HEK293 (cell line): ENCODE data around the gene NRF1.
A peak's percentile ranks its signal among the peaks of the same experiment; 100 is the strongest.

ENCODE experiments used
- CTCF ChIA-PET: fragments of 350-600 bp; formaldehyde crosslinking; extraction: SDS; loops from one replicate; lab custom pipeline; 2021; ENCODE audit warnings: antibody characterized with exemption; lab: Yijun Ruan, JAX
- POLR2A ChIA-PET: fragments of 300-600 bp; formaldehyde crosslinking; extraction: SDS; loops from one replicate; lab custom pipeline; 2020; ENCODE audit warnings: antibody characterized with exemption, inconsistent platforms; lab: Yijun Ruan, JAX
- H3K27ac ChIP-seq: fragments of 200-500 bp; sonication (Bioruptor generic); 2 replicates; pipeline ENCODE4 v1.5.1; 2014; ENCODE audit warnings: low read depth, low read length, control low read depth, inconsistent platforms; ENCODE audit errors: extremely low read depth
- H3K36me3 ChIP-seq, 2 experiments: fragments of 200-500 bp in 1 of 2; sonication (Bioruptor generic) in 1 of 2; 1 replicate in 1 of 2; 2 replicates in 1 of 2; pipeline ENCODE4 v1.5.1; 2014 to 2017; ENCODE audit warnings: inconsistent platforms in 2 of 2, low read length in 2 of 2; ENCODE audit not compliant: control insufficient read depth in 2 of 2, insufficient read depth in 1 of 2
- H3K4me1 ChIP-seq: fragments of 200-500 bp; sonication (Bioruptor generic); 2 replicates; pipeline ENCODE4 v1.5.1; 2014; ENCODE audit warnings: mild to moderate bottlenecking, low read length, inconsistent platforms; ENCODE audit not compliant: control insufficient read depth, insufficient read depth
- H3K4me3 ChIP-seq: 2 replicates; pipeline ENCODE4 v1.5.1; 2011; ENCODE audit warnings: low read depth, mild to moderate bottlenecking, control low read depth, low read length, moderate library complexity
- H3K9me3 ChIP-seq: fragments of 200-500 bp; sonication (Bioruptor generic); 2 replicates; pipeline ENCODE4 v1.5.1; 2014; ENCODE audit warnings: low read depth, low read length, inconsistent platforms; ENCODE audit not compliant: control insufficient read depth, insufficient read depth
- KLF16 ChIP-seq: fragments of 450-650 bp; formaldehyde crosslinking; IDR thresholded peaks from 2 replicates; pipeline ENCODE4 v1.5.1; 2017; ENCODE audit warnings: missing biosample characterization, missing genetic modification characterization
- PRDM1 ChIP-seq: fragments of 450-650 bp; formaldehyde crosslinking; IDR thresholded peaks from 2 replicates; pipeline ENCODE4; 2016; ENCODE audit warnings: missing biosample characterization, missing genetic modification characterization
- PRDM10 ChIP-seq: fragments of 450-650 bp; formaldehyde crosslinking; IDR thresholded peaks from 2 replicates; pipeline ENCODE4 v1.5.1; 2016; ENCODE audit warnings: missing biosample characterization, missing genetic modification characterization
- PRDM4 ChIP-seq: fragments of 450-650 bp; formaldehyde crosslinking; IDR thresholded peaks from 2 replicates; pipeline ENCODE4 v1.5.1; 2017; ENCODE audit warnings: missing biosample characterization, missing genetic modification characterization
- PRDM6 ChIP-seq: fragments of 450-650 bp; formaldehyde crosslinking; IDR thresholded peaks from 2 replicates; pipeline ENCODE4 v1.5.1; 2017; ENCODE audit warnings: missing biosample characterization, missing genetic modification characterization
- SCRT2 ChIP-seq: fragments of 450-650 bp; formaldehyde crosslinking; IDR thresholded peaks from 2 replicates; pipeline ENCODE4 v1.5.1; 2016; ENCODE audit warnings: missing biosample characterization, missing genetic modification characterization
- ZBTB49 ChIP-seq: fragments of 450-650 bp; formaldehyde crosslinking; IDR thresholded peaks from 2 replicates; pipeline ENCODE4 v1.5.1; 2016; ENCODE audit warnings: missing biosample characterization, missing genetic modification characterization, low read depth
- ZBTB8A ChIP-seq: fragments of 450-650 bp; formaldehyde crosslinking; IDR thresholded peaks from 2 replicates; pipeline ENCODE4 v1.5.1; 2016; ENCODE audit warnings: missing biosample characterization, missing genetic modification characterization
- ZEB2 ChIP-seq: fragments of 450-650 bp; formaldehyde crosslinking; IDR thresholded peaks from 2 replicates; pipeline ENCODE4 v1.5.1; 2016; ENCODE audit warnings: missing biosample characterization, missing genetic modification characterization
- ZNF155 ChIP-seq: fragments of 450-650 bp; formaldehyde crosslinking; IDR thresholded peaks from 2 replicates; pipeline ENCODE4 v1.5.1; 2016; ENCODE audit warnings: missing biosample characterization, missing genetic modification characterization
- ZNF23 ChIP-seq: fragments of 450-650 bp; formaldehyde crosslinking; IDR thresholded peaks from 2 replicates; pipeline ENCODE4 v1.5.1; 2016; ENCODE audit warnings: missing biosample characterization, missing genetic modification characterization, borderline replicate concordance
- ZNF335 ChIP-seq: fragments of 450-650 bp; formaldehyde crosslinking; conservative IDR thresholded peaks from 2 replicates; pipeline ENCODE4 v1.5.1; 2016; ENCODE audit warnings: missing biosample characterization, missing genetic modification characterization
- ZNF37A ChIP-seq: fragments of 450-650 bp; IDR thresholded peaks from 2 replicates; pipeline ENCODE4 v1.5.1; 2018; ENCODE audit warnings: missing biosample characterization, missing genetic modification characterization
- ZNF544 ChIP-seq: fragments of 450-650 bp; formaldehyde crosslinking; IDR thresholded peaks from 2 replicates; pipeline ENCODE4 v1.5.0; 2017; ENCODE audit warnings: missing biosample characterization, missing genetic modification characterization
- ZNF707 ChIP-seq: fragments of 450-650 bp; formaldehyde crosslinking; IDR thresholded peaks from 2 replicates; pipeline ENCODE4 v1.5.1; 2016; ENCODE audit warnings: missing biosample characterization, missing genetic modification characterization
- ZNF776 ChIP-seq: fragments of 450-650 bp; formaldehyde crosslinking; IDR thresholded peaks from 2 replicates; pipeline ENCODE4 v1.5.0; 2017; ENCODE audit warnings: missing biosample characterization, missing genetic modification characterization, borderline replicate concordance
- ZNF792 ChIP-seq: fragments of 450-650 bp; formaldehyde crosslinking; IDR thresholded peaks from 2 replicates; pipeline ENCODE4 v1.5.1; 2016; ENCODE audit warnings: missing biosample characterization, missing genetic modification characterization

The NRF1 gene

GRCh38 chr7:129698516-129699418, 87.2 kb downstream of the NRF1 start:
- ChIA-PET POLR2A (no interaction called here), CTCF (no interaction called here)
- peaks cover 0 to 4% of the 10 kb centered on the region in 2 experiments; a peak in 1 of 3 replicates for H3K36me3 ChIP-seq
- H3K9me3 ChIP-seq: no peaks in the 10 kb centered on the region
- no peak overlapping the region for H3K4me3 ChIP-seq
- no peaks in the 10 kb centered on the region for H3K4me1 ChIP-seq
- no peak overlapping the region for H3K27ac ChIP-seq
- TF ChIP-seq ZEB2 (tag by site-specific recombination) (no peak), ZBTB8A (no peak), SCRT2 (tag by site-specific recombination) (0 out of 2 replicates have a peak, but pooled peaks have one; percentile 32), ZNF23 (tag by site-specific recombination) (no peak), PRDM6 (tag by site-specific recombination) (peak; percentile 57), ZNF155 (tag by site-specific recombination) (no peak), ZNF37A (tag by site-specific recombination) (no peak), ZNF335 (tag by site-specific recombination) (0 out of 2 replicates have a peak, but pooled peaks have one; percentile 18), ZNF707 (tag by site-specific recombination) (no peak), ZNF544 (no peak), PRDM1 (tag by site-specific recombination) (no peak), ZNF776 (tag by site-specific recombination) (no peak), PRDM4 (peak; percentile 92), ZNF792 (tag by site-specific recombination) (no peak), KLF16 (tag by site-specific recombination) (no peak), ZBTB49 (no peak), PRDM10 (tag by site-specific recombination) (peak; percentile 26; the same call in 1 of the 2 replicates)
- TF ChIP-seq, all 188 proteins: peak for 5
